H1 (cell line): ENCODE data around the gene C21orf58. TPM values are rescaled to one million over a fixed set of nuclear protein-coding genes. Genes with fewer than 3 reads are reported as not detected.
"Not testable (repeated sequence)": the region's sequence is repeated elsewhere in the genome, so short reads cannot be mapped to it uniquely, and the experiment has no call there.

Experiments
- CTCF ChIA-PET: fragments of 300-600 bp; sonication (Branson Sonifier 250); formaldehyde crosslinking; loops from one replicate; lab custom pipeline; 2021; ENCODE audit not compliant: partially characterized antibody; lab: Charles Lee
- POLR2A ChIA-PET: fragments of 300-600 bp; sonication (Branson Sonifier 250); formaldehyde crosslinking; loops from one replicate; lab custom pipeline; 2021; ENCODE audit warnings: inconsistent platforms; ENCODE audit not compliant: partially characterized antibody; lab: Charles Lee
- DNase-seq, 2 experiments: peaks; one replicate each; pipeline versions ENCODE4 v3.0.0 to v3.0.0-alpha.2; 2010 to 2022; ENCODE audit warnings: low spot score in 2 of 2, low read depth in 1 of 2, mixed read lengths in 1 of 2
- FAIRE-seq: peaks from 2 replicates; lab custom pipeline; 2011; peaks lifted over from hg19 to GRCh38; lab: Jason Lieb, UNC
- H2AFZ ChIP-seq: 2 replicates; pipeline ENCODE4 v1.8.1; 2012; ENCODE audit warnings: low read length, inconsistent platforms
- H2AK5ac ChIP-seq: 2 replicates; pipeline ENCODE4 v1.6.1; 2013; ENCODE audit warnings: low read depth, low read length
- H2BK120ac ChIP-seq: replicated peaks from 2 replicates; pipeline ENCODE3; 2013; ENCODE audit warnings: low read depth, low read length, inconsistent platforms
- H2BK12ac ChIP-seq: 2 replicates; pipeline ENCODE4 v1.6.1; 2013; ENCODE audit warnings: low read depth, low read length
- H2BK15ac ChIP-seq: 2 replicates; pipeline ENCODE4 v1.6.1; 2013; ENCODE audit warnings: low read length
- H2BK20ac ChIP-seq: 2 replicates; pipeline ENCODE4 v1.6.1; 2013; ENCODE audit warnings: low read length
- H2BK5ac ChIP-seq: 2 replicates; pipeline ENCODE4 v1.6.1; 2013; ENCODE audit warnings: low read depth, low read length
- H3K14ac ChIP-seq: 2 replicates; pipeline ENCODE4 v1.6.1; 2013; ENCODE audit warnings: inconsistent platforms; ENCODE audit not compliant: insufficient read length
- H3K18ac ChIP-seq: 2 replicates; pipeline ENCODE4 v1.6.1; 2013; ENCODE audit warnings: low read length; ENCODE audit errors: extremely low read depth
- H3K23ac ChIP-seq: 2 replicates; pipeline ENCODE4 v1.6.1; 2013; ENCODE audit warnings: inconsistent platforms; ENCODE audit not compliant: insufficient read length
- H3K23me2 ChIP-seq: 2 replicates; pipeline ENCODE4 v1.6.1; 2013; ENCODE audit warnings: low read depth, low read length
- H3K27ac ChIP-seq: 2 replicates; pipeline ENCODE4 v1.6.1; 2011; ENCODE audit warnings: low read depth, low read length, inconsistent platforms
- H3K27me3 ChIP-seq, 4 experiments: replicated peaks in 1 of 4; 1 replicate in 1 of 4; 2 replicates in 3 of 4; pipeline versions ENCODE4 v1.6.1 to v1.8.1; 2011 to 2013; ENCODE audit warnings: low read length in 3 of 4, mild to moderate bottlenecking in 3 of 4, inconsistent platforms in 2 of 4, mixed read lengths in 2 of 4, moderate library complexity in 1 of 4; ENCODE audit not compliant: control insufficient read depth in 3 of 4, insufficient read depth in 3 of 4; ENCODE audit errors: extremely low read depth in 1 of 4
- H3K36me3 ChIP-seq, 4 experiments: 2 replicates each; pipeline versions ENCODE4 v1.6.1 to v1.8.1; 2011 to 2013; ENCODE audit warnings: mild to moderate bottlenecking in 4 of 4, low read length in 3 of 4, moderate library complexity in 2 of 4, control low read depth in 1 of 4, inconsistent platforms in 1 of 4; ENCODE audit not compliant: insufficient read depth in 4 of 4, control insufficient read depth in 2 of 4
- H3K4ac ChIP-seq: replicated peaks from 2 replicates; pipeline ENCODE3; 2013; ENCODE audit warnings: low read length, low read depth, mixed read lengths, inconsistent platforms; ENCODE audit not compliant: insufficient read length
- H3K4me1 ChIP-seq, 4 experiments: replicated peaks in 1 of 4; 1 replicate in 1 of 4; 2 replicates in 3 of 4; pipeline versions ENCODE4 v1.6.1 to v1.8.1; 2011 to 2013; ENCODE audit warnings: low read length in 3 of 4, inconsistent platforms in 2 of 4, mixed read lengths in 1 of 4; ENCODE audit not compliant: insufficient read depth in 4 of 4, control insufficient read depth in 3 of 4
- H3K4me2 ChIP-seq, 2 experiments: 2 replicates each; pipeline versions ENCODE4 v1.6.1 to v1.8.1; 2011 to 2013; ENCODE audit warnings: low read depth in 2 of 2, low read length in 2 of 2, control low read depth in 1 of 2, inconsistent platforms in 1 of 2, mild to moderate bottlenecking in 1 of 2; ENCODE audit not compliant: insufficient read depth in 1 of 2
- H3K4me3 ChIP-seq, 4 experiments: fragments of 200-600, 300-600 bp in 1 of 4; sonication (generic), shearing (Covaris generic), sonication (Bioruptor Twin) in 1 of 4; 2 replicates each; pipeline versions ENCODE4 v1.5.1 to v1.8.1; 2011 to 2016; ENCODE audit warnings: low read length in 4 of 4, low read depth in 3 of 4, control low read depth in 2 of 4, inconsistent platforms in 2 of 4, mild to moderate bottlenecking in 2 of 4, mixed read lengths in 1 of 4, moderate library complexity in 1 of 4; ENCODE audit not compliant: insufficient read depth in 2 of 4; ENCODE audit errors: extremely low read depth in 1 of 4
- H3K56ac ChIP-seq: replicated peaks from 2 replicates; pipeline ENCODE3; 2013; ENCODE audit warnings: low read depth, mild to moderate bottlenecking, mixed read lengths, low read length, inconsistent platforms; ENCODE audit not compliant: insufficient read length
- H3K79me1 ChIP-seq: 2 replicates; pipeline ENCODE4 v1.6.1; 2013; ENCODE audit warnings: low read depth, low read length, control low read depth
- H3K79me2 ChIP-seq, 2 experiments: 2 replicates each; pipeline versions ENCODE4 v1.6.1 to v1.8.1; 2012 to 2013; ENCODE audit warnings: low read length in 2 of 2, mild to moderate bottlenecking in 2 of 2, inconsistent platforms in 1 of 2; ENCODE audit not compliant: insufficient read depth in 2 of 2, control insufficient read depth in 1 of 2
- H3K9ac ChIP-seq, 4 experiments: replicated peaks in 1 of 4; 1 replicate in 1 of 4; 2 replicates in 3 of 4; pipeline versions ENCODE4 v1.6.1 to v1.8.1; 2011 to 2013; ENCODE audit warnings: low read depth in 3 of 4, low read length in 3 of 4, control low read depth in 2 of 4, mild to moderate bottlenecking in 2 of 4, moderate library complexity in 2 of 4, inconsistent platforms in 1 of 4; ENCODE audit errors: extremely low read depth in 1 of 4
- H3K9me3 ChIP-seq, 2 experiments: 2 replicates each; pipeline versions ENCODE4 v1.6.1 to v1.8.1; 2012 to 2013; ENCODE audit warnings: mild to moderate bottlenecking in 2 of 2, moderate library complexity in 2 of 2, control low read depth in 1 of 2, inconsistent platforms in 1 of 2, low read depth in 1 of 2, low read length in 1 of 2, mixed read lengths in 1 of 2; ENCODE audit not compliant: insufficient read depth in 2 of 2
- H4K20me1 ChIP-seq, 2 experiments: replicated peaks in 1 of 2; 2 replicates each; pipeline versions ENCODE3 to v1.8.1; 2011 to 2013; ENCODE audit warnings: inconsistent platforms in 2 of 2, low read length in 2 of 2, mild to moderate bottlenecking in 1 of 2; ENCODE audit not compliant: insufficient read depth in 2 of 2, control insufficient read depth in 1 of 2
- H4K5ac ChIP-seq: 2 replicates; pipeline ENCODE4 v1.6.1; 2013; ENCODE audit warnings: low read length, low read depth, mixed read lengths, inconsistent platforms; ENCODE audit not compliant: insufficient read length
- H4K8ac ChIP-seq: 2 replicates; pipeline ENCODE4 v1.8.0; 2013; ENCODE audit warnings: mild to moderate bottlenecking, moderate library complexity, low read length, inconsistent platforms; ENCODE audit not compliant: insufficient read depth; ENCODE audit errors: extremely low read depth
- H4K91ac ChIP-seq: replicated peaks from 2 replicates; pipeline ENCODE3; 2013; ENCODE audit warnings: low read length, mixed read lengths, inconsistent platforms; ENCODE audit not compliant: insufficient read length
- WGBS, 2 experiments: shearing (Covaris generic) in 1 of 2; methylation state at CpG; one replicate each; pipeline versions ENCODE4 v1.1.6 to v1.1.7; 2013 to 2015; ENCODE audit warnings: low lambda C conversion rate in 2 of 2, mixed read lengths in 2 of 2, inconsistent platforms in 1 of 2, low coverage in 1 of 2, missing lambda C conversion rate in 1 of 2; ENCODE audit not compliant: insufficient replicate concordance in 2 of 2, insufficient coverage in 1 of 2, insufficient read length in 1 of 2; ENCODE audit errors: extremely low coverage in 1 of 2, missing lambda C conversion rate in 1 of 2; 5-methylcytosine and 5-hydroxymethylcytosine counted together
- polyA plus RNA-seq, 7 experiments: library from polyadenylated mRNA; depleted of rRNA in 3 of 7; stranded (reverse) in 5 of 7; unstranded in 2 of 7; fragments of >200 nt in 5 of 7; fragments of 200-250 nt in 2 of 7; gene quantifications; 1 replicate in 5 of 7; 2 replicates in 1 of 7; 4 replicates in 1 of 7; pipeline versions ENCODE4 v1.2.1 to v1.2.3, GENCODE V29; 2011 to 2013; ENCODE audit warnings: missing spikeins in 2 of 7, mixed read lengths in 2 of 7
- total RNA-seq: library from RNA; stranded (reverse); fragmentation: NEBNext Ultra II Directional; extraction: Animal tissue kit (Norgen Biotek cat#: 25700); gene quantifications from 2 replicates; pipeline ENCODE4 v1.2.1, GENCODE V29; 2021

Gene C21orf58
- total and polyA plus RNA-seq, 2 of the 8 experiments (the other 6 are each of a cell fraction or from before 2014, with no cell fraction given), result 13.8 to 26.1 TPM

DNA sequence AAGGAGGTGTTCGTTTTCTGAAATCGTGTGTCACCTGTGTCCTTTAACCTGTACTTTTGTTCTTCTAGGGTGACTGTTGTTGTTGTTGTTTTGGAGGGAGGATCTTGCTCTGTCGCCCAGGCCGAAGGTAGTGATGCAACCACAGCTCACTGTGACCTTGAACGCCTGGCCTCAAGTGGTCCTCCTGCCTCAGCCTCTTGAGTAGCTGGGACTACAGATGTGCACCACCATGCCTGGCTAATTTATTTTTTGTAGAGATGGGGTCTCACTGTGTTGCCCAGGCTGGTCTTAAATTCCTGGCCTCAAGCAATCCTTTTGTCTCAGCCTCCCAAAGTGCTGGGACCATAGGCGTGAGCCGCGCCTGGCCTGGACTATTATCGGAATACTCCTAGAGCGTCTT, 49.3 kb upstream of the C21orf58 start:
- H2BK20ac ChIP-seq, CTCF ChIA-PET, H3K9ac ChIP-seq, H2BK120ac ChIP-seq, POLR2A ChIA-PET, H4K8ac ChIP-seq, H2AFZ ChIP-seq, H3K9me3 ChIP-seq, H3K27ac ChIP-seq, H2BK5ac ChIP-seq, H3K27me3 ChIP-seq, H2BK15ac ChIP-seq, H3K4me2 ChIP-seq, H2AK5ac ChIP-seq, H4K5ac ChIP-seq, H2BK12ac ChIP-seq, H3K4me3 ChIP-seq, H3K14ac ChIP-seq, H3K18ac ChIP-seq, H3K56ac ChIP-seq, H3K36me3 ChIP-seq, FAIRE-seq, DNase-seq, H3K23ac ChIP-seq, H3K4ac ChIP-seq, H3K23me2 ChIP-seq, H3K4me1 ChIP-seq, H4K91ac ChIP-seq: not testable (repeated sequence)
- H3K79me2 ChIP-seq, result peaks cover 0 to 56% of the 10 kb centered on the region in 2 experiments; a peak in 2 of 4 replicates
- WGBS, 2 experiments, result 95% methylated on average over 10 of the region's 10 CpGs; no CpG with 5 or more reads in 1 of the 2 experiments
- H4K20me1 ChIP-seq, result peaks cover 5 to 15% of the 10 kb centered on the region in 2 experiments
- peaks cover 24% of the 10 kb centered on the region for H3K79me1 ChIP-seq
